Inflammatory macrophage (primary cell): Measurements from ENCODE around the gene RIN1.
"Not testable (repeated sequence)": the region's sequence is repeated elsewhere in the genome, so short reads cannot be mapped to it uniquely, and the experiment has no call there.

Experiments
- DNase-seq, 2 donors: peaks; one replicate each; pipeline ENCODE4 v3.0.0-alpha.2; 2020 to 2022
- total RNA-seq, 18 experiments: gene quantifications; one replicate each; lab custom pipeline; 2026; ENCODE audit warnings: mixed read lengths in 6 of 18, inconsistent platforms in 2 of 18; lab: John Stamatoyannopoulos, UW

RIN1 gene, protein sequence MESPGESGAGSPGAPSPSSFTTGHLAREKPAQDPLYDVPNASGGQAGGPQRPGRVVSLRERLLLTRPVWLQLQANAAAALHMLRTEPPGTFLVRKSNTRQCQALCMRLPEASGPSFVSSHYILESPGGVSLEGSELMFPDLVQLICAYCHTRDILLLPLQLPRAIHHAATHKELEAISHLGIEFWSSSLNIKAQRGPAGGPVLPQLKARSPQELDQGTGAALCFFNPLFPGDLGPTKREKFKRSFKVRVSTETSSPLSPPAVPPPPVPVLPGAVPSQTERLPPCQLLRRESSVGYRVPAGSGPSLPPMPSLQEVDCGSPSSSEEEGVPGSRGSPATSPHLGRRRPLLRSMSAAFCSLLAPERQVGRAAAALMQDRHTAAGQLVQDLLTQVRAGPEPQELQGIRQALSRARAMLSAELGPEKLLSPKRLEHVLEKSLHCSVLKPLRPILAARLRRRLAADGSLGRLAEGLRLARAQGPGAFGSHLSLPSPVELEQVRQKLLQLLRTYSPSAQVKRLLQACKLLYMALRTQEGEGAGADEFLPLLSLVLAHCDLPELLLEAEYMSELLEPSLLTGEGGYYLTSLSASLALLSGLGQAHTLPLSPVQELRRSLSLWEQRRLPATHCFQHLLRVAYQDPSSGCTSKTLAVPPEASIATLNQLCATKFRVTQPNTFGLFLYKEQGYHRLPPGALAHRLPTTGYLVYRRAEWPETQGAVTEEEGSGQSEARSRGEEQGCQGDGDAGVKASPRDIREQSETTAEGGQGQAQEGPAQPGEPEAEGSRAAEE
- total RNA-seq = 2.2 to 12.2 (median 7.3) reads per million in 18 experiments

DNA sequence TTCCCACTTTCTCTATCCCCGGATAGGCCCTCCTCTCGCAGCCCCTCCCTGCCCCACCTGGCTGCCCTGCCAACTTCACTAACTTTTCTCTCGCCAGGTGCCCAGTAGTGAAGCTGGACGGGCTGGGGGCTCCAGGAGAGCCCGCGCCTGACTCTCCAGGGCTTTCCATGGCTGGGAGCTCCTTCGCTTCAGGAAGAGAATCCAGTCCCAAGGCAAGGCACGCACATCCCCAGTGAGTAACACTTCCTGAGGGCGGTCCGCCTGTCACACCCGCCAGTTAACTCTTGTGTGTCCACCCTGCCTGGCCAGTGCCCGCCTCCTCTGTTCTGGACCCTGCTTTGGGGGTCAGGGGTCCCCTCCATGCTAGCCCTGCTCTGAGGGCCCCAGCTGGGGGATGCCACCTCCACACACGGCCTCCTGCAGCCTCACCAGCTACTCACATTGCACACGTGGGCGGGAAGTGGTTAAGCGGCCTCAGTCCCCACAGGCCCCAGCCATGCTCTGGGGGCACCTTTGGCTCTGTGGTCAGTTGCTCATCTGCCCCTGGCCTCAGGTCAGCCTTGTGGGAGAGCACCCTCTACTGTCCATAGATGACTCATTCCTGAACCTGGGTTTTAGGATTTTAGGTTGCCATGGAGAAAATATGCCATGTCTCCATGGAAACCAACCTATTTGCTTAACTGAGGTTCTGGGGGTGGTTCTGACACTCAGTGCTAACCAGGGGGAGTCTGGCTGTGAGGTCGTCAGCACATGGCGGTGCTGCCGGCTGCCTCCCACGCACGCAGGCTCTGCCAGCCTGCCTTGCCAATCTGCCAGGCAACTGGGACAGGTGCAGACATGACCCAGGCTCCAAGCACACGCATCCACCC lies at the start of gene RIN1:
Gene RIN1, minus strand, starts transcription at position 201 of the 869 bp plus-strand sequence. Its CDS starts 32 bp downstream, at position 169.
- peak; percentile 63 to 80 for DNase-seq

DNA sequence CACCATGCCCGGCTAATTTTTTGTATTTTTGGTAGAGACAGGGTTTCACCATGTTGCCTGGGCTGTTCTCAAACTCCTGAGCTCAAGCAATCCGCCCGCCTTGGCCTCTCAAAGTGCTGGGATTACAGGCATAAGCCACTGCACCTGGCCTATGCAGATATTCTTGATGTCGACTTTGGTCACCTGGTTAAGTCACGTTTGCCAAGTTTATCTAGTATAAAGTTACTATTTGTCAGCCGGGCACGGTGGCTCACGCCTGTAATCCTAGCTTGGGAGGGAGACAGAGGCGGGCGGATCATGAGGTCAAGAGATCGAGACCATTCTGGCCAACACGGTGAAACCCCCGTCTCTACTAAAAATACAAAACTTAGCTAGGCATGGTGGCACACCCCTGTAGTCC lies 48.1 kb upstream of the RIN1 start:
- not testable (repeated sequence) for DNase-seq

DNA sequence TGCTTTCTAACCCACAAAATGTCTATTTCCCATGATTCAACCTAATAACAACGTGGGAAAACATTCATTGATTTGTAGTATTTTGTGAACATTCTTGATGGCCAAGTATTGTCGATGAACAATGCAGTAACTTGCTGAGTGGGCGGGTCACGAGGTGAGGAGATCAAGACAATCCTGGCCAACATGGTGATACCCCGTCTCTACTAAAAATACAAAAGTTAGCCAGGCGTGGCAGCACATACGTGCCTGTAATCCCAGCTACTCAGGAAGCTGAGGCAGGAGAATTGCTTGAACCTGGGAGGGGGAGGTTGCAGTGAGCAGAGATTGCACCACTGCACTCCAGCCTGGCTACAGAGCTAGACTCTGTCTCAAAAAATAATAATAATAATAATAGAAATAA lies 44.0 kb upstream of the RIN1 start:
- not testable (repeated sequence) for DNase-seq

DNA sequence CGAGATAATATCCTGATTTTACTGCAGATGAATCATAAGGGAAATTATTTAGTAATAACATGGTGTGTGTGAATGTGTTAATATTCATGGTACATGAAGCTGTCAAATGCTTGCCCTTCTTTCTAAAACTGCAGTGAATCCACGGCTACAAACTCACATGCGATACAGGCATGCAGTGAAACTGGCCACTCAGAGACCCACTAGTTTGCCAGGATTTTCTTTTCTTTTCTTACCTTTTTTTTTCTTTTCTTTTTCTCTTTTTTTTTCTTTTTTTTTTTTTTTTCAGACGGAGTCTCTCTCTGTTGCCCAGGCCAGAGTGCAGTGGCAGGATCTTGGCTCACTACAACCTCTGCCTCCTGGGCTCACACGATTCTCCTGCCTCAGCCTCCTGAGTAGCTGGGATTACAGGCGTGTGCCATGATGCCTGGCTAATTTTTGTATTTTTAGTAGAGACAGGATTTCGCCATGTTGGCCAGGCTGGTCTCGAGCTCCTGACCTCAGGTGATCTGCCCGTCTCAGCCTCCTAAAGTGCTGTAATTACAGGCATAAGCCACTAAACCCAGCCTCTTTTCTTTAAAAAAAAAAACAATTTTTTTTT lies 37.6 kb upstream of the RIN1 start:
- not testable (repeated sequence) for DNase-seq

DNA sequence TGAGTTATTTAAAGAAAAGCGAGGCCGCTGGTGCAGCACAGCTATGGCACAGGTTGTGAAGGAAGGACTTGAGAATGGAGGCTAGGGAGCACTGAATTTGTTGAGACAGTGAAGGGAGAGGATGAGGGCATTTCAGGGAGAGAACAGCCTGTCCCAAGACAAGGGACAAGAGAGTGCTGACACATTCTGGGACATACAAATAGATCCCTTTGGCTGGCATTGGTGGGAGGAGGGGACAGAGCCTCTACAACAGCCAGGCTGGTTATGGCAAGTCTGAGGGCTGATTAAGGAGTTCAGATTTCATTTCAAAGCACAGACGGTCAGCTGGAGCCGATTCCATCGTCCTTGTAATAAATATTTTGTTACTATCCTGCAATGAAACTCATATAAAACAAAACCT lies 37.0 kb upstream of the RIN1 start:
- no peak for DNase-seq

DNA sequence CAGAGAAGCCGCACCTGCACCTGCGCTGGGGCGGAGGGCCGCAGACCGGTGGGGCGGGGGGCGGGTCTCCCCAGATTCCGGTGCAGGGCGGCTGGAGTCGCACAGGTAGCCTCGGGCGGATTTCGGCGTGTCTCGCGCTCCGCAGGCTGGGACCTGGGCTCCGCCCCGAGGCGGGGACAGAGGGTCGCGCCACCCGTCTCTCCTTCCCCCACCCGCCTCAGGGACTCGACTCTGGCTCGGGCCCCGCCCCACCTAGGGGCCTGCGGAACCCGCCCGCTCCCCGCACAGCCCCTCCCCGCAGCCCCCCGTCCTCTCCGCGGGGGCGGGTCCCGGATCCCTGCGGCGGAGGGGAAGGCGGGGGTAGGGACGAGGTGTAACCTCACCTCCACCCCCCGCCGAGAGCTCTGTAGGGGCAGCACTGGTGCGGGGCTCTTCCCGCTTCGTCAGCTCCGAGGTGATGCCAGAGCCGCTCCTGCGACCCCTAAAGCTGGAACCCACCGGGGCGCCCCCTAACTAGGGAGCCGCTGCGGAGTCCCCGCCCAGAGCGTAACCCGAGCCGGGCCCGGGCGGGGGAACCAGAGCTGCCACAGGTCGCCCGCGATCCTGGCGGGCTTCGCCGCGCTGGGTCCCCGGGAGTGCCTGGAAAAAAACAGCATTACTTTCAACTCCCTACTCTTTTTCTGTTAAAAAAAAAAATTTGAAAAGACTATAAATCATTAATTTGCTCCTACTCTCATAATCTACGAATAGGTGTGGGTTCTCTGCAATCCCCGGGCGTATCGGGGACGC lies 35.6 kb upstream of the RIN1 start, which contains the start of gene SLC29A2:
Gene SLC29A2, minus strand, starts transcription at position 134 of the 789 bp plus-strand sequence. CDS start 169 bp downstream, outside the sequence.
- no peak for DNase-seq

DNA sequence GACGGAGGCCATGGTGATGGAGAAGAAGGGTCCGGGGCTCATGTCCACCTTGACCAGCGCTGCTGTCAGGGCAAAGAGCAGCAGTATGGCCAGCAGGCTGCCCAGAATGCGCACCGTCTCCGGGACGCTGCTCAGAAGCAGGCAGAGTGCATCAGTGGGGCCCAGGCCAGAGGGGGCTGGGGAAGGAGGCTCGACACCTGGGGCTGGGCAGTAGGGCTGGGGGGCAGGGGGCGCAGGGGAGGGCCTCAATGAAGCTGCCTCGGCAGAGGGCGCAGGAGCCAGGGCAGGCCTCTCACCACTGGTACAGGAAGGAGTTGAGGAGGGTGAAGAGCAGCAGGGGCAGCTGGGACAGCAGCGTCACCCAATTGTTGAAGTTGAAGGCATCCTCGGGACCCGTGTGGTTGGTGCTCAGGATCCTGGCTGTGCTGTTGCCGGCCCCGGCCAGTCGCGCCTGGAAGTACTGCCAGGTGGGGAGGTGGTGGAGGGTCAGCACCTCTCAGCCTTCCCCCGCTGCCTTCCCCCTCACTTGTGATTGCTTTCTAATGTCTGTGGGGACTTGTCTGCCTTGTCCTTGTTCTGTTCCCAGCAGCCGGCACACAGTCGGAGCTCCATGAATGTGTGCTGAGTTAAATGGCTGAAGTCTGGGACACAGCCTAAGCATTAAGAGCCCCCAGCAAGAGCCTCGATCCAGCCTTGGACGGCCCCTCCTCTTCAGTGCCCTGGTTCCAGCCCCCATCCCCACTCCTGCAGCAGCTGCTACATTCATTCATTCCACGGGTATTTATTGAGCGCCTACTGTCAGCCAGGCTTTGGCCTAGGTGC lies 33.0 kb upstream of the RIN1 start:
- no peak for DNase-seq

DNA sequence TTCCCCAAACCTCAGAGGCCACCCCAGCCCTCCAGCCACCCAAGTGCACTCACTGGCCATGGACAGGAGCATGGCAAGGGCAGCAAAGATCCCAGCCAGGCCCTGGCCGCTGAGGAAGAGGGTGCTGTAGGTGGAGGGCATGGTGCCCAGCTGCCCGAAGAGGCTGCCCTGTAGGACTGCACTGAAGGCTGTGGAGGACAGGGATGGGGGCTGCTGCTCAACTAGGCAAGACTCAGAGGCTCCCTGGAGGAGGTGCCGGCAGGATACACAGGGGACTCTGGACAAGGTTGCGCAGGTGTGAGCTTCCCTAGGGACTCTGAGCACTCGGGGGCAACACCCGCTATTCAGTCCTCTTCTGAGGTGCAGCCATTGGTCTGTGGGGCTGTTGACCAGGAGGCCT lies 32.2 kb upstream of the RIN1 start:
- DNase-seq = no peak

DNA sequence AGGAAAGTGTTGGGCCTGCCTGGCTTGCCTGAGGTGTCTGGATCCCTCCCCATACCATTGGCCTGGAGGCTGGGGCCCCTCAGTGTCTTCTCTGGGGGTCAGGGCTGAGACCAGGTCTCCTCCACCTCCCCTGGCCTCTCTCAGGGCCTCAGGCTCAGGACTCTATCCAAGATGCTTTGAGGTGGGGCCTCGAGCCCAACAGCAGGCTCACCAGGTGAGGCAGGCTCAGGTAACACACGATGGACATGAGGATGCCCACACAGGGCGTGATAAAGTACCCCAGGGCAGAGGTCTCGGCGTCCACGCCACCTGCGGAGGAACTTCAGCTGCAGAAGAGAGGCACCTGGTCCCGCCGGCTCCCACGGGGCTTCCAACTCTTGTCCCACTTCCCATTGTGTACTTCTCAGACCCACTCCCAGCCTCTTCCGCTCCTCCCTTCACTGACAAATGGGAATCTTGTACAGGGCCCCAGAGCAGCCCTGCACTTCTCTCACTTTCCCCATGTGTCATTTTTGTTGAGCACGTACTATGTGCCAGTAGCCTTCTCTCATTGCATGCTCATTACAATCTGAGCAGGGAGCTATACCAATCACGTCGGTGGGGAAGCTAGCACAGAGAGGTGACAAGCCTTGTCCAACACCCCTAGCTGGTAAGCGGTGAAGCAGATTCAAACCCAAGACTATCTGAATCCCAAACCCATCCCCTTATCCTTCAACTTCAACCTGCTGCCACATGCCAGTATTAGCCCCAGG lies 31.5 kb upstream of the RIN1 start:
- DNase-seq = no peak

DNA sequence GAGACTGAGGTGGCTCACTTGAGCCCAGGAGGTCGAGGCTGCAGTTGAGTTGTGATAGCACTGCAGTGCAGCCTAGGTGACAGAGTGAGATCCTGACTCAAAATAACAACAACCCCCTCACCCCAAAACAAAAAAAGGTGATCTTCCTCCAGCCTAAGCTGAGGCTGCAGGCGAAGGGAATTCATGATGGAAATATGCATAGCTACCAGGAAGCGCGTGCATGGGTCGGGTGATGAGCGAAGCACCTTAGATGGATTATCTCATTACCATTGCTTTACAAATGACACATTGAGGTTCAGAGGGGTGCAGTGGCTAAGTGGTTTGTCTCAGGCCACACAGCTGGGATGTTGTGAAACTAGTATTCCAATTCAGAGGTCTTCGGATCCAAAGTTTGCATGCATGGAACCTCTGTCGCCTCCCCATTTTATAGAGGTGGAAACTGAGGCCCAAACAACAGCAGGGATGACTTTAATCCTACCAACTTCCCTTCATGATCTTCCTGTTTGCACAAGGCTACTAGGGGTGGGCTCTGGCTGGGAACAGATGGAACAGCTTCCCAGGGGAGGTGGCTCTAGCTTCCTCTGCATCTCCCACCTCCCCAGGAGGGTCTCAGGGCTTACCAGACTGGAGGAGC lies 30.7 kb upstream of the RIN1 start:
- no peak for DNase-seq

DNA sequence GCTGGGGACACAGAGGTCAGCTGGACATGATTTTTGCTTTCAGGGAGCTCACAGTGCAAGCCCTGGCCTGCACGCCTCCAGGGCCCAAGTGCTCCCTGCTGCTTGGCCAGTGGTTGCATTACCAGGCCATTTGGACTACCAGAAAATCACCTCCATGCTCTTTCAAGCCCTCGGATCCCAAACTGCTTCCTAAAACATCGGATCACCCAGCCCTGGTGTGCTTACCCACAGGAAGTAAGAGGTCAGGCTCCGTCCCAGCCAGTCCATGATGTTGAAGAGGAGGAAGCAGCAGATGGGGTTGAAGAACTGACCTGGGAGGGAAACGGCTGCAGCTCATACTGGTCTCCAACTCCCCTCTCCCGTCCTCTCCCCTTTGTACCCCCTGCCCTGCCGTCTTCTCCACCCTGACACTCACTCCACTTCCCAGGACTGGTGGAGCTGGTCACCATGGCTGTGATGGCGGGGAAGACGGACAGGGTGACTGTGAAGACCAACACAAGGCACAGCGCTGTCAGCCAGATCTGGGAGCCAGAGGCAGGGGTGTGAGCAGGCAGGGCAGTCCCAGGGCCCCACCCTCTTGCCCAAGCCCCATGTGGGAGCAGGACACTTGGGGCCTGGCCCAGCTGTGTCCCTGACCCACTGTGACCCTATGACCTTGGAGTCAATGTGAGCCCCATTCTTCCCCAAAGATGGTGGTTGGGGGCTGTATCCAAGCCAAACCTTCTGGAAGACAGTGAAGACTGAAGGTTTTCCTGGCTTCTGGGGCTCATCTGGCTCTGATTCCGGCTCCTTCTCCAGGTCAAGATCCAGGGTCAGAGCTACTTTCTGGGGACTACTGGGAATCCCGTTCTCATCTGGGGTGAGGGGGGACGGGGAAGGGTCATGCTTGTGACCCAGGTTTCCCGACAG lies 29.7 kb upstream of the RIN1 start:
- DNase-seq = no peak

DNA sequence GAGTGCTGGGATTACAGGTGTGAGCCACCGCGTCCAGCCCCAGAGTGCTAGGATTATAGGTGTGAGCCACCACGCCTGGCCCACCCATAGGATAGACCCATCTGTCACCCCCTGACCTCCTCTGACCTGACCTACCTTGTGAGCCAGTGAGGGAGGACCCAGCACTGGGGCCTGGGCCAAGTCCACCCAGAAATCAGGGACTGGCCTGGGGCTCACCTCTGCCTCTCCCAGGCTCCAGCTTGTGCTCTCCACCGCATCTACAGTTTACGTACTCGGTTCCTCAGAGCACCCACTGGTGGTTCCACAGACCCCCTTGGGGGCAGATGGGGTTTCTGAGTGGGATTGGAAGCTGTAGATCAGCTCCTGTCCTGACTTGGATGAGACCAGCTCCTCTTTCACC lies 28.9 kb upstream of the RIN1 start:
- DNase-seq = no peak

DNA sequence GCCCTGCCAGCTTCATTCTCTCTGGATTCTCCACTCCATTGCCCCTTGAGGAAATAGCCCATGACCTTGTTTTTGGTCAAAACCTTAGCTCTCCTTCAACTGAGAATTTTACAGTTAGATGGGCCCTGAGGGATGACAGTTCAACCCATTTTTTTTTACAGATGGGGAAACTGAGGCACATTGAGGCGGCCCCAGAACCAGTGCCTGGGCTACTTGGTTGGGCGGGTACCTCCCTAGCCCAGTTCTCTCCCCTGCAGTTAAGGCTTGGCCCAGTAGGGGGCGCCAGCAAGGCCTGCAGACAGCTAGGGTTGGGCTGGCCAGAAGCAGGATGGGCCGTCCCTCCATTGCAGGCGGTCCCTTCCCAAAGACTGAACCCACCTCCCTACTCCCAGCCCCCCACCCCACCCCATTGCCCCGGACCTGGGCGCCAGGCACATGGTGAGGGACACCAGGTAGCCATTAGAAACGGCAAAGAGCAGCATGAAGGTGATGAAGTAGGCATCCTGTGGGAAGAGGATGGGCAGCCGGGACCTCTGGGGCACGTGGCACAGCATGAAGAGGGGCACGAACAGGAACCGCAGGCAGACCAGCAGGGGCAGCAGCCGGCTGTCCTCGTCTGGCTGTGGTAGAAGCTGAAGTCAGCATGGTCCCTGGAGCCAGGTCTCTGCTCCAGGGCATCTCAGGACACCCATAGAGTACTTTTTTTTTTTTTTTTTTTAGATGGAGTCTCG lies 27.7 kb upstream of the RIN1 start:
- peak; percentile 63 to 66 for DNase-seq

DNA sequence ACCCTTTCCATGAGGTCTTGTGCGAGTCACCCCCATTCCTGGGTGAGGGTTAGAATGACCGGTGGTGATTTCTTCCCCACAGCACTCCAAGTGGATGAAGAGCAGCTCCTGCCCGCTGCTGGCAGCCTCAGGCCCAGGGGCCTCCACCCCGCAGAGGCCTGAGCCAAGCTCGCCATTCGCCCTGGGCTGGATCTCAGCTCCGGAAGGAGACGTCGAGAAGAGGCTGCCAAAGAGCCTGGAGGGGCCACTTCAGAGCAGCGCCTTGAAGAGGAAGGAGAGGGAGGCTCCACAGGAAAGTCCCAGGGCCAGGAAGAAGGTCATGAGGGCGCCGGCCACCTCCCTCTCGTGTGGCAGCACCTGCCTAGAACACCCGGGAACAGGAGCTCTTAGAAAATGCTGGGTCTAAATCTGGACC lies 27.0 kb upstream of the RIN1 start:
- no peak for DNase-seq

DNA sequence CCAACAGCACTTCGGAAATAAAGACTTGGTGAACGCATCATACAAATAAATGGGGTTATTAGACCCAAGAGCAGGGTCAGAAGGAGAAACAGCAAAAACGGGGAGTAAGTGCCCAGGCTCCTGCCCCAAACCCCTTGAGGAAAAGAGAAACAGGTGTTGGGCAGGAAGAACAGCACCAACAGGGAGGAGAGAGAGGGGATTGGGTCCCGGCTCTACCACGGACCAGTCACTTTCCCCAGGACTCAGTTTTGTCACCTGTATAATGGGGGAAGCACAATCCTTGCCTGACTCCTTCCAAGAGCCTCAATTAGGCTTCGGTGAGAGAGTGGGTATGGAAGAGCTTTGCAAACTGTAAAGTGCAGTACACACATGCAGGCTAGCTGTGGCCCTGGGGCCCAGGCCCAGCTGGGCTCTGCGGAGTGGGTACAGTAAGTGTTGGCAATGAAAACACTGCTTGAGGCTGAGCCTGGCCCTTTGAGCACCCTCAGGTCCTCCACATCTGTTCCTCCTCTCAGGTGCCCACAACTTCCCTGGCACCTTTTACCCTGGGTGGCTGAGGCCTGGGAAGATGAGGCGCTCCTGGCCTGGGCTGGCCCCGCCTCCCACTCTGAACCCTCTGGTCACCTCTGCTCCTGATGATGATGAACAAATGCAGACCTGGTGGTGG lies 26.4 kb upstream of the RIN1 start:
- no peak for DNase-seq

DNA sequence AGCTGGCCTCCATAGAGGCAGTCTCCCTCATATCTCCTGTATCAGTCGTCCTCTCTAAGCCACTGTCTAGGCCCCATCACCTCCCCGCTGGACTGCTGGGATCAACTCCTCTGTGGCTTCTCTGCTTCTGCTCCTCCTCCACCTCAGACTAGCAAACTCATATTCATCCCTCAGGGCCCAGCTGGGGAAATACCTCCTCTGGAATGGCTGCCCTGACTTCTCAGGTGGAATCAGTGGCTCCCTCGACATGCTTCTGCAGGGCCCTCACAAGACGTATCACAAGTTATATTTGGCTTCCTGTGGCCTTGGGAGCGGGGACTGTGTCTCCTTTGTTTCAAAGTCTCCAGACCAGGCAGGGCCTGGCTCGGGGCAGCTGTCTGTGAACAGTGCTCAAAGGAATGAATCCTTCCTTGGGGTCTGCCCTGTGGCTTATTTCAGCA lies 25.3 kb upstream of the RIN1 start:
- no peak for DNase-seq
